ENCODE results near the gene ASCC1.
"Not testable (repeated sequence)": the region's sequence is repeated elsewhere in the genome, so short reads cannot be mapped to it uniquely, and the experiment has no call there.

Gene ASCC1

DNA sequence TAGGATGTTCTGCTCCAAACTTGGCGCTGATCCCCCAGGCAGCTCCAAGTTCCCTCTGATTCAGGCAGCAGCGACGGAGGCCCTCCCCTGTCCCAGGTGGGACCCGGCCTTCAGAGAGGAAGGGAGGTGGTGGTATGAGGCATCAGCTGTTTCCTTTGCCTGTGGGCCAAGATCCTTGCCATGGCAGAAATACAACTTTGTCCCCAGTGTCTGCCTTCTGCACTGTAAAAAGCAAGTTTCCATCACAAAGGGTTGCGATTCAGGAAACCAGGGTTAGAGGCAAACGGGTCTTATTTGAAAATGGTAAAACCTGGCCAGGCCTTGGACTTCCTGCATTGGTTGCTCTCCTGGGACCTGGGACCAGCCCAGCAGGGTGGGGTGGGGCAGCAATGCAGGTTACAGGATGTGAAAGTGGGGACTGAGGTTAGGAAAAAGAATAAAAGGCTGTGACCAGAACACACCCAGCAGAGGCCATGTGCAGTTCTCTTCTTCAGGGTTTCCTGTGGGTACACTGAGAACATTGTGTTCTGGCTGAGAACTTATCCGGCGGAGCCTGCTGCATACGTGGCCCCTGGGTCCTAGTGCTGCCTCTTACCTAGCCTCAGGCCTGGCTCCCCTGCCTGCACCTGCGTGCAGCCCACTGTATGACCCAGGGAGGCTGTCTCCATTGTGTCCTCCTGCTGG, 32.5 kb upstream of the ASCC1 start:
- no peak for DNase-seq

- DNase-seq: no peak
Measured at GRCh38 chr10:72245949-72246525, 30.0 kb upstream of the ASCC1 start.

DNA sequence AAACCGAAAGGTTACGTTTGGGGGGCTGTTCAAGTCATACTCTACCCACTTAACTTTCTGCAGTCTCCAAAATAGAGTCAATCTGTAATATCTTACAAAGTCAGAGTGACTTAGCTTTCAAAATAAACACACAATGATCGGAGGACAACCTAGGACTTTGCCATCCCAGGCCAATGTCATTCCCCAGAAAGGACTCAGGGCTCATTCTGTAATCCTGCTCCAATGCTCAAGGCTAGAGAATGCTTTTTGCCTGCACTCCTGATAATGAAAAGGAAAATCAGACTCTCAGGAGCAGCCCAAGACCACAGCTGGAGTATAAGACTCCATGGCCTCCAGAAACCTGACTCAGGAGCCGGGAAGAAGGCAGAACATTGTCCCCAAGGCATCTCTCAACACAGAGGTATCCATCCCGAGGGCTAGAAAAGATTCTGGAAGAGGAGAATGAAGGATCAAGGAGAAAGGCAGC, 28.5 kb upstream of the ASCC1 start:
- no peak for DNase-seq

GRCh38 chr10:72243822-72244437, 27.9 kb upstream of the ASCC1 start:
- no peak for DNase-seq

GRCh38 chr10:72242675-72243074, 26.6 kb upstream of the ASCC1 start:
- no peak for DNase-seq

- DNase-seq: no peak
Measured at GRCh38 chr10:72241691-72242252, 25.7 kb upstream of the ASCC1 start.

DNA sequence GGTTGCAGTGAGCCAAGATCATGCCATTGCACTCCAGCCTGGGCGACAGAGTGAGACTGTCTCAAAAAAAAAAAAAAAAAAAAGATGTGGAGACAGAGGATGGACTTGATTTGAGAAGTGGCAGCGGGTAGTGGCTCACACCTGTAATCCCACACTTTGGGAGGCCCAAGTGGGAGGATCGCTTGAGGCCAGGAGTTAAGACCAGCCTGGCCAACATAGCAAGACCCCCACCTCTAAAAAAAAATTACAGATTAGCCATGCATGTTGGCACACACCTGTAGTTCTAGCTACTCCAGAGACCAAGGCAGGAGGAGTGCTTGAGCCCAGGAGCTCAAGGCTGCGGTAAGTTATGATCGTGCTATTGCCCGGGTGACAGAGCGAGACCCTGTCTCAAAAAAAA, 24.3 kb upstream of the ASCC1 start:
- no peak for DNase-seq

DNA sequence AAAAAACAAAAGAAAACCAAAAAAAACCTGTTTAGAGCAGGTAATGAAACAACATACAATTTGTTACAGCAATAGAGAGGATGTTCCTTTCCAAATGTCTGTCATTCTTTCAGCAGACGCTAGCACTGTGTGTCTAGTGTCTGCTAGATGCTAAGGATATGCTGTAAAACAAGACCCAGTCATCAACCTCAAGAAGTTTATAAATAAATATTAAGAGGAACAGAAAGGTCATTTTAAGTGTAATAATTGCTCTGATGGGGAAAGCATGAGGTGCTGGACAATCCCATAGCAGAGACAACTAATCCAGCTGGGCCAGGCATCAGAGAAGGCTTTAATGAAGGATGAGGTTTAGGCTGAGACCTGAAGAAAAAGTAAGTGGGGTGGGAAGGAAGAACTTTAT, 23.3 kb upstream of the ASCC1 start:
- no peak for DNase-seq

- no peak for DNase-seq
Measured at GRCh38 chr10:72238392-72239175, 22.5 kb upstream of the ASCC1 start.

GRCh38 chr10:72235544-72236279, 19.6 kb upstream of the ASCC1 start:
- no peak for DNase-seq

GRCh38 chr10:72234560-72235095, 18.6 kb upstream of the ASCC1 start:
- DNase-seq: no peak

DNA sequence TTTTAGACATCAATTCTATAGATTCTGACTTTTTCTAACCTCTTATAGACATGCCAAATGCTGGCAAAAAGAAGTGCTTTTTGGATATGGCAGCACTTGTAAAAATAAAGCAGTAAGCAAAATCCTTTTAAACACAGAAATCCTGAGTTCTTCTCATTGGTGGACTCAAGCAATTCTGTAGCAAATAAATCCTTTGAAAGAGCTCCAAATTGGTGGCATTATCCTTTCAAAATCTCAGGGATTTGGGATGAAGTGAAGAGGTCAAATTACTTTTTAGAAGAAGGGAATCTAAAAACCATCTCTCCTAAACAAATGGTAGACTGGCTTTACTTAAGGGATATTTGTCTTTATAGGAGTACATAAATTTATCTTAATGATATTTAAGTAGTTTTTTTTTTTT, 17.5 kb upstream of the ASCC1 start:
- no peak for DNase-seq

DNA sequence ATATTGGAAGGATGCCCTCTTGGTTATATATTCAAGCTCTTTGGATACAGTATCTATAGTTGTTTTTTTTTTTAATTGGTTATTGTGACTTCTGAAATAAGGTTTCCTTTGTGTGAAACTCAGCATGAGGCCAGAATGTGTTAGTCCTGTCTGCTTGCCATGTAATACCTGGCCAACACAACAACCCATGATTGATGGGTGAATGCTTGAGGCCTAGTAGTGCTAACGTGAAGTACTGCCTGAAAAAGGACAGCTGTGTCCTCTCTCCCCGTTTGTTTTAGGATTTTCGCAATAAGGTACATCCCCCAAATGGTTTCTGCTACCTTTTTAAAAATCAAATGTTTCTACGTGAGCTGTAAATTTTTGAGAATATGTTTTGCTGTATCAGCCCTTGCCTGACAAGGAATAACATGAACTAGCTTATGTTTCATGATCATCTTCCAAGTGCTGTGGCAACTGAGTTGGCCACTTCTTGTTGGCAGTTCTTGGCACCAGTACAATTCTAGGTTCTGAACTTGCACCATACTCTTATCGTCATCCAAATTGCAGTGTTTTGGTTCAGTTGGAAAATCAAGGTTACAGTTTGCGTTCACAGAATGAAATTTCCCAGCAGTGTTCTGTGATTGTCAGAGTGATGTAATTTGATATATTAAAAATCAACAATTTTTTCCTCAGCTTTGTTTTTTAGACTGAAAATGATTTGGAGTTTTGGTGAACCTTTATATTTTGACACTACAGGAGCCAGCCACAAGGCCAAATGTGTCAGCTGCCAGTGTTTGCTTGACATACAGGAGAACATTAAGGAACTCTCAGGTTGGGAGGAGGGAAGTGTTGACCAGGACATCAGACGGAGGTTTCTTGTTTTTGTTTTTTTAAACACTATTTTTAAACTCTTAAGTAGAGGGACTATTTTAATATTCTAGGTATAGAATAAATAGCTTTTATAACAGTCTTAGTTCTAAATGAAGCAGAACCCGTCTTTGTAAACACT, 13.5 kb upstream of the ASCC1 start:
- no peak for DNase-seq

DNA sequence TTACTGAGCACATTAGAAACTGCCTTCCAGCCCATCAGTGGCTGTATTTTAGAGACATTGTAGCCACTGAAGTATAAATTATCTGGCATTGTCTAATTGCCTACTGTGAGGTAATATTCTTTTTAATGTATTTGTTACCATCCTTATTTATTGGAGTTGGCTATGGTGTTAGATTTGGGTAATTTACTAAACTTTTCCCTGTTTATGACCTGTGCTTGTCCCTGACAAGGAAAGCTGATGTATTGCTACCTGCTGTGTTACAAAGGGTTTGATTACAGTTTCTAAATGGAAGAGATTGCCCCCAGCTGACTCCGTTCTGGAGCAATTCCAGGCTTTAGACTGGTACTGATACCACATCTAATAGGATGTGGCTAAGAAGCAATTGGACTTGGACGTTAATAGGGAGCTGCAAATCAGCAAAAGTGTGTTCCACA, 12.3 kb upstream of the ASCC1 start:
- DNase-seq: no peak

- DNase-seq: no peak
Measured at GRCh38 chr10:72227826-72228225, 11.8 kb upstream of the ASCC1 start.

GRCh38 chr10:72226418-72227027, 10.4 kb upstream of the ASCC1 start:
- no peak for DNase-seq

- not testable (repeated sequence) for DNase-seq
Measured at GRCh38 chr10:72224191-72224590, 8.1 kb upstream of the ASCC1 start.

DNA sequence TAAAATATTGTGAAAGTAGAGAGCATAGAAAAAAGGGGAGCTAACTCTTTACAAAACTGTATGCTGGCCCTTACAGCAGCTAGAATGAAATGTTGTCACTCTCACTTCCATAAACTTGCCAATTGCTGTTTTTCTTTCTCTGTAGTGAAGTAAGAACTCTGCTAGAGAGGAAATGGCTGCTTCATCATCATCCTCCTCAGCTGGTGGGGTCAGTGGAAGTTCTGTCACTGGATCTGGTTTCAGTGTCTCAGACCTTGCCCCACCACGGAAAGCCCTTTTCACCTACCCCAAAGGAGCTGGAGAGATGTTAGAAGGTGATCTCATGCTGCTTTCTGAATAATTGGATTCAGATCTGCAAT, 7.6 kb upstream of the ASCC1 start:
- no peak for DNase-seq

- DNase-seq: no peak
Measured at GRCh38 chr10:72221278-72221677, 5.2 kb upstream of the ASCC1 start.

GRCh38 chr10:72220637-72221036, 4.6 kb upstream of the ASCC1 start:
- DNase-seq: no peak

Data from DMS79 (cell line).